ENCODE data around the gene MSI1. TPM values are rescaled to one million over a fixed set of nuclear protein-coding genes. Genes with fewer than 3 reads are reported as not detected.

Gene MSI1
- total and polyA plus RNA-seq, 2 of the 13 experiments (the other 11 are each of a cell fraction or from before 2014, with no cell fraction given), result 0.09 to 0.46 TPM

DNA sequence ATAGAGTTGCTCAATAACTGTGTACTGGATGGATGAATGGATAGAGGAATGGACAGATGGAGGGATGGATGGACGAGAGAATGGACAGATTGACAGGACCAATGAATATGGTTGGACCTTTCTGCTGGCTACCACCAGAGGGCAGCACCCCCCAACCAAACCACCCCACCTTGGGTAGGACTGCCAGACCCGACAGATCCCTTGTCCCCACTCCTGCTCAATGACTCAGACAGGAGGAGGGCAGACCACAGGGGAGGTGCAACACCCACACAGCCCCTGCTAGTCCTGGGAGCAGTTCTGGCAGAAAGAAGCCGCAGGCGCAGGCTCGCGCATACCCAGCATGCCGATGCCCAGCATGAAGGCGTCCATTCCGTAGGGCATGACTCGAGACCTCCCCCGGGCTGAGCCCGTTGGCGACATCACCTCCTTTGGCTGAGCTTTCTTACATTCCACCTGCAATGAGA lies 12.4 kb downstream of the MSI1 start (continued):
- TF ChIP-seq ZIK1 (CRISPR knock-in tag; IDR thresholded peaks at IDR 0.05; ENCODE audit: borderline replicate concordance, low read depth) (no peak), CCAR2 (optimal IDR thresholded peaks at IDR 0.05; ENCODE audit: low read depth, low read length) (no peak), AGO1 (IDR thresholded peaks at IDR 0.05; ENCODE audit: low read depth, low read length, poor library complexity, severe bottlenecking) (no peak), FOSL2 (CRISPR knock-in tag; IDR thresholded peaks at IDR 0.05) (peak; percentile 69), ZNF768 (CRISPR knock-in tag; IDR thresholded peaks at IDR 0.05) (peak; percentile 50; the same call in 1 of the 2 replicates), XRCC5 (optimal IDR thresholded peaks at IDR 0.05; ENCODE audit: low read length) (peak; percentile 74), ZNF296 (CRISPR knock-in tag; conservative IDR thresholded peaks at IDR 0.05) (no peak), ZNF224 (CRISPR knock-in tag; IDR thresholded peaks at IDR 0.05) (no peak), RARA (CRISPR knock-in tag; IDR thresholded peaks at IDR 0.05) (no peak), DNMT1 (CRISPR knock-in tag; IDR thresholded peaks at IDR 0.05) (0 out of 2 replicates have a peak, but pooled peaks have one; percentile 43), ZFP90 (CRISPR knock-in tag; IDR thresholded peaks at IDR 0.05; ENCODE audit: borderline replicate concordance) (0 out of 2 replicates have a peak, but pooled peaks have one; percentile 42), PTBP1 (IDR thresholded peaks at IDR 0.05; ENCODE audit: low read depth, low read length, poor library complexity, severe bottlenecking) (no peak), HNRNPH1 (optimal IDR thresholded peaks at IDR 0.05; ENCODE audit: low read depth, low read length) (no peak), PRPF4 (IDR thresholded peaks at IDR 0.05; ENCODE audit: low read depth, low read length, poor library complexity, severe bottlenecking) (peak; percentile 17), ESRRA (CRISPR knock-in tag; IDR thresholded peaks at IDR 0.05; ENCODE audit: low read depth) (no peak), ZNF713 (CRISPR knock-in tag; IDR thresholded peaks at IDR 0.05) (no peak), ZNF264 (CRISPR knock-in tag; IDR thresholded peaks at IDR 0.05) (no peak), ZNF616 (CRISPR knock-in tag; IDR thresholded peaks at IDR 0.05; ENCODE audit: low read depth) (no peak), PAWR (CRISPR knock-in tag; IDR thresholded peaks at IDR 0.05; ENCODE audit: borderline replicate concordance) (no peak), GATAD1 (CRISPR knock-in tag; IDR thresholded peaks at IDR 0.05) (no peak), SAP130 (CRISPR knock-in tag; IDR thresholded peaks at IDR 0.05; ENCODE audit: low read depth) (no peak; the same call in 1 of the 2 replicates), RXRB (CRISPR knock-in tag; IDR thresholded peaks at IDR 0.05; ENCODE audit: borderline replicate concordance) (no peak), ADNP (CRISPR knock-in tag; IDR thresholded peaks at IDR 0.05) (no peak), AHR (CRISPR knock-in tag; IDR thresholded peaks at IDR 0.05) (no peak; the same call in 1 of the 2 replicates), MIER2 (CRISPR knock-in tag; IDR thresholded peaks at IDR 0.05) (no peak)
- TF ChIP-seq, protein P1, sequence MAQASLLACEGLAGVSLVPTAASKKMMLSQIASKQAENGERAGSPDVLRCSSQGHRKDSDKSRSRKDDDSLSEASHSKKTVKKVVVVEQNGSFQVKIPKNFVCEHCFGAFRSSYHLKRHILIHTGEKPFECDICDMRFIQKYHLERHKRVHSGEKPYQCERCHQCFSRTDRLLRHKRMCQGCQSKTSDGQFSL (CRISPR knock-in tag; IDR thresholded peaks at IDR 0.05), result 0 out of 2 replicates have a peak, but pooled peaks have one; percentile 28
- TF ChIP-seq, protein P2, sequence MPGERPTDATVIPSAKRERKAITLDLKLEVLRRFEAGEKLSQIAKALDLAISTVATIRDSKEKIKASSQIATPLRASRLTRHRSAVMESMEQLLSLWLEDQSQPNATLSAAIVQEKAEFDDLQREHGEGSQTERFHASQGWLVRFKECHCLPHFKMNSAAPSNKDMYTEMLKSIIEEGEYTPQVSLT (CRISPR knock-in tag; IDR thresholded peaks at IDR 0.05; ENCODE audit: borderline replicate concordance, low read depth), result no peak
- TF ChIP-seq, protein P3, sequence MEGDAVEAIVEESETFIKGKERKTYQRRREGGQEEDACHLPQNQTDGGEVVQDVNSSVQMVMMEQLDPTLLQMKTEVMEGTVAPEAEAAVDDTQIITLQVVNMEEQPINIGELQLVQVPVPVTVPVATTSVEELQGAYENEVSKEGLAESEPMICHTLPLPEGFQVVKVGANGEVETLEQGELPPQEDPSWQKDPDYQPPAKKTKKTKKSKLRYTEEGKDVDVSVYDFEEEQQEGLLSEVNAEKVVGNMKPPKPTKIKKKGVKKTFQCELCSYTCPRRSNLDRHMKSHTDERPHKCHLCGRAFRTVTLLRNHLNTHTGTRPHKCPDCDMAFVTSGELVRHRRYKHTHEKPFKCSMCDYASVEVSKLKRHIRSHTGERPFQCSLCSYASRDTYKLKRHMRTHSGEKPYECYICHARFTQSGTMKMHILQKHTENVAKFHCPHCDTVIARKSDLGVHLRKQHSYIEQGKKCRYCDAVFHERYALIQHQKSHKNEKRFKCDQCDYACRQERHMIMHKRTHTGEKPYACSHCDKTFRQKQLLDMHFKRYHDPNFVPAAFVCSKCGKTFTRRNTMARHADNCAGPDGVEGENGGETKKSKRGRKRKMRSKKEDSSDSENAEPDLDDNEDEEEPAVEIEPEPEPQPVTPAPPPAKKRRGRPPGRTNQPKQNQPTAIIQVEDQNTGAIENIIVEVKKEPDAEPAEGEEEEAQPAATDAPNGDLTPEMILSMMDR (CRISPR knock-in tag; IDR thresholded peaks at IDR 0.05), result peak; percentile 95
- TF ChIP-seq, protein P4, sequence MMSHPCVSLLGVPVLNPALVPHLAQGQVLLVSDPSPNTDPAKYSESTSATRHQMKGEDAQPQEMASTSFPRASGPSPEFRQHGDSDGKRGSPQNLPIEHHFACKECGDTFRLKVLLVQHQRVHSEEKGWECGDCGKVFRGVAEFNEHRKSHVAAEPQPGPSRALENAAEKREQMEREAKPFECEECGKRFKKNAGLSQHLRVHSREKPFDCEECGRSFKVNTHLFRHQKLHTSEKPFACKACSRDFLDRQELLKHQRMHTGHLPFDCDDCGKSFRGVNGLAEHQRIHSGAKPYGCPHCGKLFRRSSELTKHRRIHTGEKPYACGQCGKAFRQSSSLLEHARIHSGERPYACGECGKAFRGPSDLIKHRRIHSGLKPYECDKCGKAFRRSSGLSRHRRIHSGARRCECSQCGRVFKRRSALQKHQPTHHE (CRISPR knock-in tag; IDR thresholded peaks at IDR 0.05; ENCODE audit: borderline replicate concordance), result no peak
